ENCODE data around the gene KLK10.
"Not testable (repeated sequence)": the region's sequence is repeated elsewhere in the genome, so short reads cannot be mapped to it uniquely, and the experiment has no call there.

Gene KLK10

DNA sequence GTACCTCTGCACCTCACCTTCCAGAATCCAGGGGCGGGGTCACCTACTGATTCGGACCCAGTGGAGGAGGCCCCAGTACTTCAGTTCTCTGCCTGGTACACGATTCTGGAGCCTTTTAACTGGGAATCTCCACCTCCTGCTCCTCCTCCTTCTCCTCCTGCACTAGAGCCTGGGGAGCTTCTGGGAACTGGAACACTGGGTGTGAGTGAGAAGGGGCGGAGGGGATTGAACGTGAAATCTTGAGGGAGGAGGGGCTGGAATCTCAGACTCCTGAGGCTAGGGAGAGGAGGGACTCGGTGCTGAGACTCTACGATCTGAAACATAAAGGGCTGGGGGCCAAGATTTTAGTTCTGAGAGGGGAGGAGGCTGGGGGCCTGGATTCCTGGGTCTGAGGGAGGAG lies 18.0 kb downstream of the KLK10 start, which contains the start of gene KLK8:
TSS of gene KLK8 (minus strand) at position 90 of the 400 bp plus-strand sequence. CDS start 437 bp downstream, outside the sequence.
- DNase-seq (ENCODE audit: low read depth) = no peak

GRCh38 chr19:51000981-51001380 lies 18.5 kb downstream of the KLK10 start:
- no peak for DNase-seq (ENCODE audit: low read depth)

- DNase-seq (ENCODE audit: low read depth) = no peak
Observed at GRCh38 chr19:51000426-51000825, 19.1 kb downstream of the KLK10 start.

GRCh38 chr19:50998686-50999085 lies 20.8 kb downstream of the KLK10 start:
- no peak for DNase-seq (ENCODE audit: low read depth)

DNA sequence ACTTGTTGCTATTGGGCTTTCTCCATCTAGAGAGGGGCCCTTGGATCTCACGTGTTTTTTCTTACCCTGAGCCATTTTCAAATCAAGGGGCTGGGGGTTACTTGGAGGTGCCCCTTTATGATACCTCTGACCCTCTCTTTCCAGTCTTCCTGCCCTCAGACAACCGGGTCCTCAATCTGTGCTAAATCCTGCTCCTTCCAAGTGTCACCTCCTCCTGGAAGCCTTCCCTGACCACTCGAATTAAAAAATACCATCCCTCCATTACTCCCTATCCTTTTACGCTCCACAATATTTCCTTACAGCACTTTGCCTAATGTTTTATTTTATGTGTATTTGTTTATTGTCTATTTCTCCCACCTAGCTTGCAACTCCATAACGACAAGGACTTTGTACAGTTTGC lies 21.4 kb downstream of the KLK10 start:
- no peak for DNase-seq (ENCODE audit: low read depth)

- DNase-seq (ENCODE audit: low read depth) = no peak
Observed at GRCh38 chr19:50994129-50994528, 25.4 kb downstream of the KLK10 start.

GRCh38 chr19:50992666-50993035 lies 26.9 kb downstream of the KLK10 start:
- no peak for DNase-seq (ENCODE audit: low read depth)

DNA sequence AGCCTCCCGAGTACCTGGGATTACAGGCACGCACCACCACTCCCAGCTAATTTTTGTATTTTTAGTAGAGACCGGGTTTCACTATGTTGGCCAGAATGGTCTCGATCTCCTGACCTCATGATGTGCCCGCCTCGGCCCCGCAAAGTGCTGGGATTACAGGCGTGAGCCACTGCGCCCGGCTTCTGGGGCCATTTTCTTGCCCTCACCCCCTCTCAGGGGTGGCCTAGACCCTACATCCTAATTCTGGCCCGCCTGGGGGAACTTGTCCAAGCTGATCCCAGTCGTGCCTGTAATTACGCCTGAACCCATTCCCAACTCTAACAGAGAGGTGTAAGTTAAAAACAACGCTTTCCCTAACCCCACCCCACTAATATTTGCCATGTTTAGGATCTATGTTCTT lies 35.1 kb downstream of the KLK10 start:
- DNase-seq (ENCODE audit: low read depth) = not testable (repeated sequence)

DNA sequence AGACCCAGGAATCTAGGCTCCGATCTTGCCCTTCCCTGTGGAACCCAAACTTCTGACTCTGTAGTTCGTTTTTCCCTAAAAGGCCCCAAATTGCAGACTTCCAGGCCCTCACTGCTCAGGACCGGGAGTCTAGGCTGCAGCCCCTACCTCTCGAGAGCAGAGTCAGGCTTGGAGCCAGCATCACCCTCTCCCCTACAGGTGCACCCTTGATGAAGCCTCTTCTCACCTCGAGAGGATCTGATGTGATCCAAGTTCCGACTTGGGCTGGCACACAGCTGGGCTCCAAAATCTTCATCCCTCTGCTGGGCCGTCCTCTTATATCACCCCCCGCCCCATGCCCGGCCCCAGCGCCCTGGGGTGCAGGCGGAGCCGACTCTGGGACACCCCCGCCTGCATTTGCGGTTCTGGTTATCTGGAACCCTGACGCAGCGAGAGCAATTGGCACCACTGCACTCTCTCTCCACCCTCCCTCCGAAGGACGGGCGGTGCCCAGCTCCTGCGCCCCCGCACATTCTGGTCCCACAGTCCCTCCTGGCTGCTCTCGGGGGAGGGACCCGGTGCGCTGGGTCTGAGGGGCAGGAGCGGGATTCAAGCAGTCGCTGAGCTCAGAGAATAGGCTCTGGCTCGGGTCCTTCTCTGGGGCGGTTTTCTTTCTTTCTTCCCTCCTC lies 35.8 kb downstream of the KLK10 start, which contains the start of gene KLK7:
TSS of gene KLK7 (minus strand) at position 293 of the 668 bp plus-strand sequence. CDS start 1,518 bp downstream, outside the sequence.
- DNase-seq (ENCODE audit: low read depth) = no peak

GRCh38 chr19:50982186-50982585 lies 37.3 kb downstream of the KLK10 start:
- no peak for DNase-seq (ENCODE audit: low read depth)

DNA sequence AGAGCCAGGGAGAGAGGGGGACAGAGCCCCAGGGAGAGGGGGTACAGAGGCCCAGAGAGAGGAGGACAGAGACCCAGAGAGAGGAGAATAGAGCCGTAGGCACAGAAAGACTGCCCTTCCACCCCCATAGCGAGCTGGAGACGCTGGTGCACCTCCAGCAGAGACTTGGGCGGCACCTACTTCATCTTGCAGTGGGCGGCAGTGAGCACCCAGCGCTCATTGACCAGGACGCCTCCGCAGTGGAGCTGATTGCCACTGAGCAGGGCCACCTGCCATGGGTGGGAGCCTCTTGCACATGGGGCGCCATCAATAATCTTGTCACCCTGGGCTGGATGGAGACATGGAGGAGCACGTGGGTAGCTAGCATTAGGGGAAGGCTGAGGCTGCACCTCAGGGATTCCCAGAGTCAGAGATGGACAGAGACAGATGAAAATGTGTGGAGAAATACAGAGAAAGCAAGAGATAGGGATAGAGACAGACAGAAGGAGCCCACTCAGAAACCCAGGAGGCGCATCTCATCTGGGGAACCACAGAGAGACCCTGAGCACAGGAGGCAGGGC lies 37.8 kb downstream of the KLK10 start:
- no peak for DNase-seq (ENCODE audit: low read depth)

DNA sequence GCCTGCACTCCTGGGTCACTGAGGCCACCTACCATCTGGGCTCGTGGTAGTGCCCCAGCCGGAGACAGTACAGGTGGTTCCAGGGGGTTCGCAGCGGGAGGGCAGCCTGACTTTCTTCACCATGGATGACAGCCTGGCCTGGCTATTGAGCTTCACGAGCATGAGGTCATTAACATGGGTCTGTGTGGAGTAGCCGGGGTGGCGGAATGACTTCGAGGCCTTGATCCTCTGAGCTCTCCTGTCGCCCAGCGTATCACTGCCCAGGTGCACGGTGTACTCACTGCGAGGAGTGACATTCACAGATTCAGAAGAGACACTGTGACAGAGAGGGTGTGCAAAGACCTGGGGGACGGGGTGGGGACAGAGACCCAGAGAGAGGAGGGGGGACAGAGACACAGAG lies 39.3 kb downstream of the KLK10 start:
- no peak for DNase-seq (ENCODE audit: low read depth)

DNA sequence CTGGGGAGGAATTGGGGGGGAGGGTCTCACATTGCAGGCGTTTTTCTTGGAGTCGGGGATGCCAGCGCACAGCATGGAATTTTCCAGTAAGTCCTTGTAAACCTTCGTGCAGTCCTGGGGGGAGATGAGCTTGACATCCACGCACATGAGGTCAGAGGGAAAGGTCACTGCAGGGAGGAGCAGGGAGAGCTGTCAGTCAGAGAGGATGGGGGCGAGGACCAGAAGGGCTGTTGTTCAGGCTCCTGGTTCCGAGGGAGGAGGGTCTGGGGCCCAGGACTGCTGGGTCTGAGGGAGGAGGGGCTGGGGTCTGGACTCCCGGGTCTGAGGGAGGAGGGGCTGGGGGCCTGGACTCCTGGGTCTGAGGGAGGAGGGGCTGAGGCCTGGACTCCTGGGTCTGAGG lies 39.8 kb downstream of the KLK10 start:
- DNase-seq (ENCODE audit: low read depth) = no peak

- DNase-seq (ENCODE audit: low read depth) = no peak
Observed at GRCh38 chr19:50978772-50979390, 40.6 kb downstream of the KLK10 start.

- no peak for DNase-seq (ENCODE audit: low read depth)
Observed at GRCh38 chr19:50977626-50978025, 41.9 kb downstream of the KLK10 start.

- no peak for DNase-seq (ENCODE audit: low read depth)
Observed at GRCh38 chr19:50975766-50976165, 43.7 kb downstream of the KLK10 start.

GRCh38 chr19:50974702-50975556 lies 44.6 kb downstream of the KLK10 start:
- no peak for DNase-seq (ENCODE audit: low read depth)

DNA sequence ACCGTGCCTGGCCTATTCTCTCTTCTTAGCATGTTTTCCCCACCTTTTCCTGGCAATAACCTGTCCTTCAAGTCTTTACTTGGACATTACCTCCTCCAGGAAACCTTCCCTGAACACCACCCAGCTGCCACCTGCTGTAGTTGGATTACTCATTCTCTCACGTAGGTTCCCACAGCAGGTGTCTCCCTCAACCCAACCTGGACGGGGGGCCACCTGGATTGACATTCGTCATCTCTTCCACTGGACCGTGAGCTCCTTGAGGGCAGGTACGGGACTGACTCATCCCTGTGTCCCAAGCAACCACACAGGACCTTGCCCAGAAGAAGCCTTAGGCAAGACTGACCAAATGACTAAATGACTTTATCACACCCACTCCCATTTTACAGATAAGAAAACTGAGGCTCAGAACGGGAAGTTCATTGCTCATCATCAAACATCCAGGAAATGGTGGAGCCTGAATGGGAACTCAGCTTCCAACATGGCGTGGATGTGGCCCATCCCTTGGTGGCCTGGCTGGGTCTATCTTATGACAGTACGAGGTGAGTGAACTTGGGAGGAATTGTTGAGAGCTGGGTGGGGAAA lies 46.6 kb downstream of the KLK10 start:
- no peak for DNase-seq (ENCODE audit: low read depth)

- not testable (repeated sequence) for DNase-seq (ENCODE audit: low read depth)
Observed at GRCh38 chr19:50969810-50970209, 49.7 kb downstream of the KLK10 start.

GRCh38 chr19:50969413-50969760 lies 50.1 kb downstream of the KLK10 start, which contains the start of gene KLK6:
Gene KLK6, minus strand, starts transcription at chr19:50969591. Its CDS starts 1,487 bp downstream, at chr19:50968104.
- DNase-seq (ENCODE audit: low read depth) = no peak

- DNase-seq (ENCODE audit: low read depth) = no peak
Observed at GRCh38 chr19:50968716-50969412, 50.6 kb downstream of the KLK10 start.

All from activated T-cell treated with anti-CD3 and anti-CD28 coated beads for 1 hour (primary cell).